Measurements from ENCODE around the gene KATNAL2. TPM values are rescaled to one million over a fixed set of nuclear protein-coding genes. Genes with fewer than 3 reads are reported as not detected.

Gene KATNAL2
- total RNA-seq, 1 experiment from 2014 or later, result 12.1 TPM

GRCh38 chr18:46909497-46909896 is 7.9 kb upstream of the KATNAL2 start (continued):
- TF ChIP-seq MAX (CRISPR knock-in tag; IDR thresholded peaks at IDR 0.05) (no peak), ZNF396 (CRISPR knock-in tag; IDR thresholded peaks at IDR 0.05; ENCODE audit: borderline replicate concordance) (no peak)

- ChIA-PET CTCF (interaction anchor here (0.6 kb wide), 1 partner anchor 95 kb away, joined by 3 read pairs; no protein-coding TSS in a partner anchor), POLR2A (no interaction called here)
- DNase-seq (ENCODE audit: low spot score) (no peak), ATAC-seq (no peak)
- Mint-ChIP-seq H3K9me3 (peaks cover 15% of the 10 kb centered on the region), H3K4me1 (peaks cover 61% of the 10 kb centered on the region), H3K36me3 (peaks cover 23% of the 10 kb centered on the region), H3K27me3 (ENCODE audit: low read depth) (no peaks in the 10 kb centered on the region), H3K4me3 (no peak overlapping the region), H3K27ac (no peak overlapping the region)
- TF ChIP-seq ZMAT4 (CRISPR knock-in tag; IDR thresholded peaks at IDR 0.05) (no peak), MAX (CRISPR knock-in tag; IDR thresholded peaks at IDR 0.05) (no peak)
Measured at GRCh38 chr18:46910856-46911255, 6.5 kb upstream of the KATNAL2 start.

- ChIA-PET POLR2A (interaction anchor here (0.7 kb wide), 1 partner anchor 503 kb away, joined by 3 read pairs; no protein-coding TSS in a partner anchor), CTCF (no interaction called here)
- Mint-ChIP-seq H3K9me3 (no peaks in the 10 kb centered on the region), H3K27ac (peak overlapping the region; percentile 88), H3K4me1 (peaks cover 68% of the 10 kb centered on the region), H3K4me3 (peak overlapping the region; percentile 93), H3K36me3 (no peaks in the 10 kb centered on the region; the same call in 1 of the 2 replicates), H3K27me3 (ENCODE audit: low read depth) (no peaks in the 10 kb centered on the region)
- ATAC-seq (no peak), DNase-seq (ENCODE audit: low spot score) (no peak)
- TF ChIP-seq ZSCAN18 (CRISPR knock-in tag; IDR thresholded peaks at IDR 0.05) (no peak), ZNF263 (CRISPR knock-in tag; IDR thresholded peaks at IDR 0.05; ENCODE audit: low read depth) (no peak), ZNF423 (CRISPR knock-in tag; IDR thresholded peaks at IDR 0.05) (no peak), HMGXB4 (CRISPR knock-in tag; IDR thresholded peaks at IDR 0.05) (no peak), ZBTB43 (CRISPR knock-in tag; IDR thresholded peaks at IDR 0.05) (no peak), NR2C2 (CRISPR knock-in tag; IDR thresholded peaks at IDR 0.05) (no peak), EMX1 (CRISPR knock-in tag; IDR thresholded peaks at IDR 0.05) (no peak), ATF3 (CRISPR knock-in tag; conservative IDR thresholded peaks at IDR 0.05) (no peak), MLX (CRISPR knock-in tag; IDR thresholded peaks at IDR 0.05) (no peak), E2F4 (CRISPR knock-in tag; IDR thresholded peaks at IDR 0.05; ENCODE audit: borderline replicate concordance, low read depth) (no peak), ATF1 (CRISPR knock-in tag; IDR thresholded peaks at IDR 0.05) (no peak), TEAD1 (CRISPR knock-in tag; IDR thresholded peaks at IDR 0.05) (no peak), USF2 (CRISPR knock-in tag; IDR thresholded peaks at IDR 0.05) (no peak), ZMAT4 (CRISPR knock-in tag; IDR thresholded peaks at IDR 0.05) (no peak)
Measured at GRCh38 chr18:46915800-46916550, 1.4 kb upstream of the KATNAL2 start.

Data from WTC11 (cell line).